GM12801 (cell line): ENCODE measurements around the gene CD163L1.

Experiments
- TF ChIP-seq, protein P1 (sequence below): IDR thresholded peaks from one replicate; pipeline ENCODE4 v1.5.1; 2011; ENCODE audit warnings: control low read depth; ENCODE audit not compliant: insufficient read length; ENCODE audit errors: extremely low read depth

CD163L1 gene

GRCh38 chr12:7399089-7399488, 44.9 kb downstream of the CD163L1 start:
- TF ChIP-seq, protein P1, sequence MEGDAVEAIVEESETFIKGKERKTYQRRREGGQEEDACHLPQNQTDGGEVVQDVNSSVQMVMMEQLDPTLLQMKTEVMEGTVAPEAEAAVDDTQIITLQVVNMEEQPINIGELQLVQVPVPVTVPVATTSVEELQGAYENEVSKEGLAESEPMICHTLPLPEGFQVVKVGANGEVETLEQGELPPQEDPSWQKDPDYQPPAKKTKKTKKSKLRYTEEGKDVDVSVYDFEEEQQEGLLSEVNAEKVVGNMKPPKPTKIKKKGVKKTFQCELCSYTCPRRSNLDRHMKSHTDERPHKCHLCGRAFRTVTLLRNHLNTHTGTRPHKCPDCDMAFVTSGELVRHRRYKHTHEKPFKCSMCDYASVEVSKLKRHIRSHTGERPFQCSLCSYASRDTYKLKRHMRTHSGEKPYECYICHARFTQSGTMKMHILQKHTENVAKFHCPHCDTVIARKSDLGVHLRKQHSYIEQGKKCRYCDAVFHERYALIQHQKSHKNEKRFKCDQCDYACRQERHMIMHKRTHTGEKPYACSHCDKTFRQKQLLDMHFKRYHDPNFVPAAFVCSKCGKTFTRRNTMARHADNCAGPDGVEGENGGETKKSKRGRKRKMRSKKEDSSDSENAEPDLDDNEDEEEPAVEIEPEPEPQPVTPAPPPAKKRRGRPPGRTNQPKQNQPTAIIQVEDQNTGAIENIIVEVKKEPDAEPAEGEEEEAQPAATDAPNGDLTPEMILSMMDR, result no peak

GRCh38 chr12:7396418-7396817, 47.5 kb downstream of the CD163L1 start:
- TF ChIP-seq, protein P1, result no peak

DNA sequence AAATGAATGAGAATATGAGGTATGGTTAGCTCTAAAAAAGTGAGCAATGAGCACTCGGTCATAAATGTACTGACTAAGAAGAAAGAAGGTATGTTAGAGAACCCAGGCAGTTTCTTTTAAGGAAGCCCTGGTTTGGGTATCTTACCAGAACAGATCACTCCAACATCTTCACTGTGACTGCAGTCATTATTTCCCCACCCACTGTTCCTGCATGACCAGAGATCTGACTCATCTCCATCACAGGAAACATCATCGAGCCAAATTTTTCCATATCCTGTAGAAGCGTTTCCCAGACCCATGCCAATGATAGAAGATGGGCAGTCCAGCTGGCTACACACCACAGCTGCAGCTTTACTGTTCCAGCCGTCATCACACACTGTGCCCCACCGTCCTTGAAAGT, 48.0 kb downstream of the CD163L1 start:
- TF ChIP-seq, protein P1, result no peak

- TF ChIP-seq, protein P1, result no peak
These were observed 56.7 kb downstream of the CD163L1 start for GRCh38 chr12:7387289-7387688.

- TF ChIP-seq, protein P1, result no peak
These were observed 60.8 kb downstream of the CD163L1 start for GRCh38 chr12:7383157-7383556.

GRCh38 chr12:7376196-7376595, 67.8 kb downstream of the CD163L1 start:
- TF ChIP-seq, protein P1, result no peak

DNA sequence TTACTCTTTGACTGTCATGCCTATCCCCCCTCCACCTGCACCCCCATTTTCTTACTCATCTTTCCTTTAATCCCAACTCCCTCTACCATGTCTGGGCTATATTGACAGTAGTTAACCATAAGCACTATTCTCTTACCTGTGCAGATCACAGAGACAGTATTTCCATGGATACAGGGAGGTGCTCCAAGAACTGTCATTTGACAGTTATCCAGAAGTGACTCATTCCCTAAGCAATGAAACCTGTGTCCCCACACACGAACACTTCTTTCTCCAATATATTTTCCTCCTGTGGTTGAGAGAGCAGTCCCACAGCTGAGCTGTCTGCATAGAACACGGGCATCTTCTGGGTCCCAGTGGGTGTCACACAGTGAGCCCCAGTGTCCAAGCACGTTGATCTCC, 68.8 kb downstream of the CD163L1 start:
- TF ChIP-seq, protein P1, result no peak
